Gastrocnemius medialis (tissue), 4 donors: ENCODE results near the gene TET2. TPM values are rescaled to one million over a fixed set of nuclear protein-coding genes. Genes with fewer than 3 reads are reported as not detected.

ENCODE experiments used
- ATAC-seq, 2 donors: fragments of 150-250 bp; one replicate each; pipeline ENCODE4 v1.9.1; 2016
- DNase-seq, 2 donors: peaks; one replicate each; pipeline ENCODE4 v3.0.0-alpha.2; 2019
- H3K27ac ChIP-seq, 4 donors: fragments of 200-600 bp; sonication (generic); 1 replicate in 1 of 4; 2 replicates in 3 of 4; pipeline ENCODE4 v1.5.1; 2016 to 2018; ENCODE audit warnings: mild to moderate bottlenecking in 2 of 4, moderate library complexity in 1 of 4
- H3K27me3 ChIP-seq, 3 donors: fragments of 200-600 bp; sonication (generic) in 2 of 3; 1 replicate in 1 of 3; 2 replicates in 2 of 3; pipeline versions ENCODE4 v1.5.1 to v1.6.0; 2016 to 2019; ENCODE audit warnings: mild to moderate bottlenecking in 1 of 3, moderate library complexity in 1 of 3
- H3K36me3 ChIP-seq, 2 donors: fragments of 200-600 bp; sonication (generic) in 1 of 2; one replicate each; pipeline ENCODE4 v1.5.1; 2017 to 2018
- H3K4me1 ChIP-seq, 2 donors: fragments of 200-600 bp; sonication (generic) in 1 of 2; one replicate each; pipeline ENCODE4 v1.5.1; 2016 to 2017; ENCODE audit warnings: mild to moderate bottlenecking in 2 of 2
- H3K4me3 ChIP-seq, 4 donors: fragments of 200-600 bp; sonication (generic) in 3 of 4; 1 replicate in 1 of 4; 2 replicates in 3 of 4; pipeline ENCODE4 v1.5.1; 2016 to 2019; ENCODE audit warnings: mild to moderate bottlenecking in 2 of 4
- H3K9me3 ChIP-seq, 3 donors: fragments of 200-600 bp; sonication (generic) in 2 of 3; 1 replicate in 1 of 3; 2 replicates in 2 of 3; pipeline ENCODE4 v1.5.1; 2016 to 2019
- POLR2A ChIP-seq, 2 donors: fragments of 450-650 bp; IDR thresholded peaks; one replicate each; pipeline ENCODE4 v1.6.1; 2017; ENCODE audit warnings: antibody characterized with exemption in 2 of 2, mild to moderate bottlenecking in 2 of 2, moderate library complexity in 2 of 2
- in situ Hi-C, 4 donors: fragments of 200-750 bp; cut with MboI; loops; one replicate each; pipeline versions ENCODE4 v1.15.0 to v1.8.0; 2017; ENCODE audit warnings: low sequenced_read_pairs in 4 of 4
- intact Hi-C: fragments of 100-400 bp; cut with DNase I; formaldehyde crosslinking; loops from one replicate; pipeline ENCODE4 v1.15.1; 2023; ENCODE audit warnings: low total_unique reads
- total RNA-seq, 4 donors: library from RNA; depleted of rRNA; stranded (reverse); fragments of >200 nt; gene quantifications; one replicate each; pipeline versions ENCODE4 v1.1.0 to v1.2.3, GENCODE V29; 2016
- TF ChIP-seq, protein P1 (sequence below), 5 experiments: fragments of 450-650 bp in 3 of 5; fragments of 200-600 bp in 2 of 5; sonication (generic) in 2 of 5; IDR thresholded peaks in 4 of 5; conservative IDR thresholded peaks in 1 of 5; 1 replicate in 4 of 5; 2 replicates in 1 of 5; pipeline ENCODE4 v1.5.1; 2016 to 2019; ENCODE audit warnings: antibody characterized with exemption in 5 of 5, mild to moderate bottlenecking in 3 of 5, moderate library complexity in 3 of 5

Gene TET2
- total RNA-seq, 4 donors from 2014 or later = 12.9 to 18.0 (median 16.4) TPM

DNA sequence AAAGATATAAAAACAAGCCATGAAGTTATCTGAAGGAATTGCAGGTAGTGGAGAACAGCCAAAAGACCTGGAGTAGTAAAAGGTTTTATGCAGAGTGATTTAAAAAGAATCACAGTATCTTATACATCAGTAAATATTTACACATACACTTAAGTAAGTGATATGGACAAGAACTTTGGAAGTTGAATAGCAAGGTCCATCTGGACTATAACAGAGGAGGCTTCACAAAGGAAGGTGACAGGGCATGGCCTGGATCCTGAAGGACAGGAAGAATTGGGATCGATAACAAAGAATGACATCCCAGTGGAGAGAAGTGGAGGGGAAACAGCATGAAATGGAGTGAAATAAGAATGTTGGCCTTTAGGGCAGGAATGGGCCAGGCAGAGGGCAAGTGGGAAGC is 46.2 kb downstream of the TET2 start:
- H3K27me3 ChIP-seq = no peaks in the 10 kb centered on the region
- ATAC-seq (no peak), DNase-seq (no peak)
- no peak overlapping the region for H3K27ac ChIP-seq
- intact Hi-C loops = no loop called here
- TF ChIP-seq, protein P1, sequence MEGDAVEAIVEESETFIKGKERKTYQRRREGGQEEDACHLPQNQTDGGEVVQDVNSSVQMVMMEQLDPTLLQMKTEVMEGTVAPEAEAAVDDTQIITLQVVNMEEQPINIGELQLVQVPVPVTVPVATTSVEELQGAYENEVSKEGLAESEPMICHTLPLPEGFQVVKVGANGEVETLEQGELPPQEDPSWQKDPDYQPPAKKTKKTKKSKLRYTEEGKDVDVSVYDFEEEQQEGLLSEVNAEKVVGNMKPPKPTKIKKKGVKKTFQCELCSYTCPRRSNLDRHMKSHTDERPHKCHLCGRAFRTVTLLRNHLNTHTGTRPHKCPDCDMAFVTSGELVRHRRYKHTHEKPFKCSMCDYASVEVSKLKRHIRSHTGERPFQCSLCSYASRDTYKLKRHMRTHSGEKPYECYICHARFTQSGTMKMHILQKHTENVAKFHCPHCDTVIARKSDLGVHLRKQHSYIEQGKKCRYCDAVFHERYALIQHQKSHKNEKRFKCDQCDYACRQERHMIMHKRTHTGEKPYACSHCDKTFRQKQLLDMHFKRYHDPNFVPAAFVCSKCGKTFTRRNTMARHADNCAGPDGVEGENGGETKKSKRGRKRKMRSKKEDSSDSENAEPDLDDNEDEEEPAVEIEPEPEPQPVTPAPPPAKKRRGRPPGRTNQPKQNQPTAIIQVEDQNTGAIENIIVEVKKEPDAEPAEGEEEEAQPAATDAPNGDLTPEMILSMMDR (IDR thresholded peaks at IDR 0.05 in 4 of 5, conservative IDR thresholded peaks at IDR 0.05 in 1 of 5) = no peak
- no peak for TF ChIP-seq POLR2A (IDR thresholded peaks at IDR 0.05)
- H3K36me3 ChIP-seq = no peaks in the 10 kb centered on the region
- no peaks in the 10 kb centered on the region for H3K9me3 ChIP-seq
- H3K4me1 ChIP-seq = peaks cover 46 to 55% of the 10 kb centered on the region in 2 donors
- in situ Hi-C loops = no loop called here
- no peak overlapping the region for H3K4me3 ChIP-seq

DNA sequence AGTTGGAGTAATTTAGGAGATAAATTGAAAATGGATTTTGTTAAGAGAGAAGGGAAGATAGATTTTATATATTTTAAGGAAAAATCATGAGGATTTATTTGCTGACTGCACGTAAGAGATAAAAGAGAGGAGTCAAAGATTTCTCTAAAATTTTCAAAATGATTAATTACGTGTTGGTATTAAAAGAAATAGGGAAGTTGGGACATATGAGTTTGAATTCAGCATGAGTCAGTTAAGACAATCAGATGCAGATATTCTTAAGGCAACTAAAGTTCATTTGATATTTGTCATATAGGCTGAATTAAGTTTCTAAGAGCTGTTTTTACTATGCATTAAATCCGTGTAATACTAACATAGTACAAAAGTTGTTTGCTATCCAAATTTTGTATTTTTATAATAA is 46.9 kb downstream of the TET2 start:
- no peaks in the 10 kb centered on the region for H3K9me3 ChIP-seq
- no peak for ATAC-seq
- no peak for DNase-seq
- H3K4me1 ChIP-seq = peaks cover 46 to 55% of the 10 kb centered on the region in 2 donors
- H3K36me3 ChIP-seq = no peaks in the 10 kb centered on the region
- no peak overlapping the region for H3K27ac ChIP-seq
- H3K4me3 ChIP-seq = no peak overlapping the region
- intact Hi-C loops (no loop called here), in situ Hi-C loops (no loop called here)
- TF ChIP-seq, protein P1 (IDR thresholded peaks at IDR 0.05 in 4 of 5, conservative IDR thresholded peaks at IDR 0.05 in 1 of 5) = no peak
- TF ChIP-seq POLR2A (IDR thresholded peaks at IDR 0.05) = no peak
- H3K27me3 ChIP-seq = no peaks in the 10 kb centered on the region

DNA sequence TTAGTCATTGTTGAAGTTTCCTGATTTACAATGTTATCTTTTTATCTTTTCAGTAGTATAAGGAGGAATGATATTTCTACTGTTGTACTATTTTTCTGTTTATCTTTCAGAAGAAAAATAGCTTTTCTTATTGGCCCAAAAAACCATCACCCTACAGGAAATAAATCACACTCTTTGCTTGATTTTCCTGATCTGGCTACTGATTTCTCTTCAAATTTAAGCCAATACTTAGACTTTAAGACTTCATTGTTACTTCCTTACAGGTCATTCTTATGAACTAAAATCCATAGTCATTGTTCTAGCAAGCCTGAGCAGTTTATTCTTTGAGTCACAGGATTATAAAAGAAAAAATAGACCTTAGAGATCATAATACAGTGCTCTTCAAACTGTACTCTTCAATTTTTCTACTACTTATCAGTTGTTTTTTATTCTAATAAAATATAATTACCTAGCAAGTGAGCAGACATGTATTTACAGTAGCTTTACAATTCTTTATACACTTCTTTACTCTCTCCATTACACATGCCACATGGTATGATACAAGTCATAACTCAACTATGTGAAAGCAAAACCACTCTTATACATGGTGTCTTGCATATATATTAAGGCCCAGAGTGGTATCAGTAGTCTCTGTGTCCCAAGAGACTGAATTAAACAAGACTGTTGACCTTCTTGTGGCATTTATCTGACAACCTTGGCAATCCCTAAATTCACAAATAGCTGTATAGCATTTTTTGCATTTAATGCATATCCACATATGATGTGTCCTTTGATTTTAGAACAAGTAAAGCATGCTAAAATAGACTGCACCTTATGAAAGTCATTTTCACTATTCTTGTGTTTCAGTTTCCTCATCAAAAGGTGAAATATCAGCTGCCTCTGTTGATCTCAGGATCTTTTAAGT is 47.9 kb downstream of the TET2 start:
- Histone ChIP-seq H3K4me3 (no peak overlapping the region), H3K36me3 (no peaks in the 10 kb centered on the region), H3K27me3 (no peaks in the 10 kb centered on the region), H3K4me1 (peaks cover 40 to 55% of the 10 kb centered on the region in 2 donors), H3K9me3 (no peaks in the 10 kb centered on the region), H3K27ac (no peak overlapping the region)
- in situ Hi-C loops (no loop called here), intact Hi-C loops (no loop called here)
- no peak for DNase-seq
- ATAC-seq = no peak
- TF ChIP-seq, protein P1 (IDR thresholded peaks at IDR 0.05 in 4 of 5, conservative IDR thresholded peaks at IDR 0.05 in 1 of 5) = no peak
- no peak for TF ChIP-seq POLR2A (IDR thresholded peaks at IDR 0.05)

DNA sequence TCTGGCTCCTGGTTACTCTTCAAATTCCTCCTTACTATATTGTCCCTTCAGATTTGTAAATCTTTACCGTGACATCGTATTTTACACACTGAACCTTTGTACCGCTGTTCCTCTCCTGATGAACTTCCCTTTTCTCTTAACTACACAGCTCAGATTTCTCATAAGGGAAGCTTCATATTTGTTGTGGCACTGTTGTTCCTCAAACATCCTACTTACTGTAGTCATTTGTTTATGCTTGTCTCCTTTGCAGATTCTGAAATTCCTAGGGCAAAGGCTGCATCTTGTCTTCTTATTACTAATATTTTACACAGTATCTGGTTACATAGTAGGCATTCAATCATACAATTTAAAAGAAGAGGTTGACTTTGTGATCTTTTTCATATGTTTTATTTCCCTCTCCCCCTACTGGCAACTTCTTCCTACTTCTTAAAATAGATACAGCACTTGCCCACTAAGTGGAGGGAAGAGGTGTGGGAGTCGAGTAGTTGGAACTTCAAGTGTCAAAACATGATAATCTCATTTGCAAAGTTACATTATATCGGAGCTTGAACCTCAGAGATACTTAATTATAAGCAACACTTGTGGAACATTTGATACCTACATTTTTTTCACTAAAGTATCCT is 50.0 kb downstream of the TET2 start:
- intact Hi-C loops = no loop called here
- no peak for ATAC-seq

More for the DNA sequence above, 50.0 kb downstream of the TET2 start:
- Histone ChIP-seq H3K27me3 (no peaks in the 10 kb centered on the region), H3K27ac (no peak overlapping the region), H3K36me3 (no peaks in the 10 kb centered on the region), H3K4me3 (no peak overlapping the region), H3K9me3 (no peaks in the 10 kb centered on the region), H3K4me1 (peaks cover 20 to 44% of the 10 kb centered on the region in 2 donors)
- TF ChIP-seq, protein P1 (IDR thresholded peaks at IDR 0.05 in 4 of 5, conservative IDR thresholded peaks at IDR 0.05 in 1 of 5) = no peak
- no peak for TF ChIP-seq POLR2A (IDR thresholded peaks at IDR 0.05)
- in situ Hi-C loops = no loop called here
- no peak for DNase-seq
